ENCODE data around the gene RPLP2.

Gene RPLP2

DNA sequence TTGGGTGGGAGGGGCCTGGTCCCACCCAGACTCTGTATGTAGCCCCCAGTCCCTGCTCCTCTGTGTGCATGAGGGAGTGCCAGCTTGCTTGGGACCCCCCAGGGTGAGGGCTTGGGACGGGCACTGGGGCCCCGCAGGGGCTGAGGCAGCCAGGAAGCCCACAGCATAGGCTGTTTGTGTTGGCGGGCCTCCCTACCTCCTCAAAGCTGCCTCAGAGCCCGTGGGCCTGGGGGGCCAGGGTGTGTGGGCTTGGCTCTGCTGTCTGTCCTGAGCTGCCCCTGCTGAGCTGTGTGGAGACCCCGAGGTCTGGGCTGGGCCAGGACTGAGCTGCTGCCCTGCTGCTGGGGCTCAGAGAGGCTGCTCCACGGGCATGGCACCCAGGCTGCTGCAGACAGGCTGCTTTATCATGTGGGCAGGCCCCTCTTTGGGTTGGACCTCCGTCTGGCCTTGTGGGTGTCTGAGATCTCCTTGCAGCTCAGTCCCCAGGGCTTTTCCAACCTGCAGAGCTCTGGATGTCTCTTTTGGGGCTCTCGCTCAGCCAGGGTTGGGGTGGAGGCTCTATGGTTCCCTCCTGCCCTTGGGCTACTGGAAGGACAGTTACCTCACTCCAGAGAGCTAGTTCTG lies 36.2 kb downstream of the RPLP2 start:
- H3K4me1 ChIP-seq: peaks cover 1% of the 10 kb centered on the region
- no peak overlapping the region for H3K27ac ChIP-seq
- H3K9ac ChIP-seq: no peak overlapping the region
- H2AFZ ChIP-seq: no peak overlapping the region
- no peak overlapping the region for H3K4me2 ChIP-seq (ENCODE audit: low read length)
- no peak overlapping the region for H3K4me3 ChIP-seq (ENCODE audit: low read depth, low read length)
- H3K27me3 ChIP-seq (ENCODE audit: control insufficient read depth, insufficient read depth, low read length): no peaks in the 10 kb centered on the region
- no peaks in the 10 kb centered on the region for H3K36me3 ChIP-seq (ENCODE audit: control insufficient read depth, insufficient read depth, low read length)
- TF ChIP-seq, protein P1, sequence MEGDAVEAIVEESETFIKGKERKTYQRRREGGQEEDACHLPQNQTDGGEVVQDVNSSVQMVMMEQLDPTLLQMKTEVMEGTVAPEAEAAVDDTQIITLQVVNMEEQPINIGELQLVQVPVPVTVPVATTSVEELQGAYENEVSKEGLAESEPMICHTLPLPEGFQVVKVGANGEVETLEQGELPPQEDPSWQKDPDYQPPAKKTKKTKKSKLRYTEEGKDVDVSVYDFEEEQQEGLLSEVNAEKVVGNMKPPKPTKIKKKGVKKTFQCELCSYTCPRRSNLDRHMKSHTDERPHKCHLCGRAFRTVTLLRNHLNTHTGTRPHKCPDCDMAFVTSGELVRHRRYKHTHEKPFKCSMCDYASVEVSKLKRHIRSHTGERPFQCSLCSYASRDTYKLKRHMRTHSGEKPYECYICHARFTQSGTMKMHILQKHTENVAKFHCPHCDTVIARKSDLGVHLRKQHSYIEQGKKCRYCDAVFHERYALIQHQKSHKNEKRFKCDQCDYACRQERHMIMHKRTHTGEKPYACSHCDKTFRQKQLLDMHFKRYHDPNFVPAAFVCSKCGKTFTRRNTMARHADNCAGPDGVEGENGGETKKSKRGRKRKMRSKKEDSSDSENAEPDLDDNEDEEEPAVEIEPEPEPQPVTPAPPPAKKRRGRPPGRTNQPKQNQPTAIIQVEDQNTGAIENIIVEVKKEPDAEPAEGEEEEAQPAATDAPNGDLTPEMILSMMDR (IDR thresholded peaks at IDR 0.05): no peak
- H3K9me3 ChIP-seq (ENCODE audit: control insufficient read depth, low read length): no peaks in the 10 kb centered on the region
- H3K79me2 ChIP-seq: no peaks in the 10 kb centered on the region

DNA sequence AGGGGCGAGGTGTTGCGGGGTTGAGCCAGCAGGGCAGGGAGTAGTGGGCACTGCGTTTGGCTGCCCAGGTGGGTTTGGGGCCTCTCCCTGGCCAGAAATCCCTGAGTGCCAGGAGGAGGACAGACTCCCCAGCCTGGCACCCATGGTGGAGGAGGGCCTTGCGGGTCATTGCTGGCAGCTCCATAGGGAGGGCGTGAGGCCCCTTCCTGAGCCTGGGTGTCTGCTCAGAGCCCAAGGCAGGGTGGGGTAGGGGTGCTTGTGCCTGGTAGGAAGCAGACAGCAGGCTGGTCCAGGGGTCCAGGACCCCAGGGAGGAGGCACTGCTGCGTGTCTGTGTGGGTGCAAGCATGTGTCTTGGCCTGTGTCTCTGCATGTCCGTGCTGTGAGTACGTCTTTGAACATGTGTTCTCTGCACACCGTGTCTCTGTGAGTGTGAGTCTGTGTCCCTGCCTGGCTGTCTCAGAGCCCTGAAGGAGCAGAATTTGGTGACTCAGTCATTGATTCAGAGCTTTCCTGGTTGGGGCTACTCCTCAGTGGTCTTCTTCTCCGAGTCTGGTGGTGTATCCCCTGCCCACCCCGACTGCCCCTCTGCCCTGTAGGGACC lies 36.8 kb downstream of the RPLP2 start:
- Histone ChIP-seq H3K4me3 (ENCODE audit: low read depth, low read length) (no peak overlapping the region), H3K79me2 (no peaks in the 10 kb centered on the region), H3K27ac (no peak overlapping the region), H3K27me3 (ENCODE audit: control insufficient read depth, insufficient read depth, low read length) (no peaks in the 10 kb centered on the region), H3K9me3 (ENCODE audit: control insufficient read depth, low read length) (no peaks in the 10 kb centered on the region), H3K9ac (no peak overlapping the region), H2AFZ (no peak overlapping the region), H3K4me1 (no peaks in the 10 kb centered on the region), H3K36me3 (ENCODE audit: control insufficient read depth, insufficient read depth, low read length) (no peaks in the 10 kb centered on the region), H3K4me2 (ENCODE audit: low read length) (no peak overlapping the region)
- TF ChIP-seq, protein P1 (IDR thresholded peaks at IDR 0.05): no peak

DNA sequence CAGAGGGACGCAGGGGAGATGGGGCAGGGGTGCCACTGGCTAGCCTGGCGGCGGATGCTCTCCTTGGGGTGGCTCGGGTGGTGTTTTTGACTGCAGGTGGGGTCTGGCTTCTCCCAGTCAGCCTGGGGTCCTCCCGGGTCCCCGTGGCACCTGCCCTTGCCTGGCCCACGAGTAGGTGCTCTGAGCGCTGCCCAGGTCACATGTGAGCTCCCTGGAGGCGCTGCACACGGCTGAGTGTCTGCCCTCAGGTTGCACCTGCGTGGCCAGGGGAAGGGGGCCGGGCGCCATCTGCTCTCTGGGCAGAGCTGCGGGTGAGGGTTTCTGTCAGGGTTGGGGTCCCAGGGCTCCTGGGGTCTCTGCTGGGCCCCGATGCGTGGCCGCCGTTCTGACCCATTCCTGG lies 38.1 kb downstream of the RPLP2 start:
- no peaks in the 10 kb centered on the region for H3K36me3 ChIP-seq (ENCODE audit: control insufficient read depth, insufficient read depth, low read length)
- H3K4me1 ChIP-seq: no peaks in the 10 kb centered on the region
- no peaks in the 10 kb centered on the region for H3K79me2 ChIP-seq
- TF ChIP-seq, protein P1 (IDR thresholded peaks at IDR 0.05): no peak
- H3K9me3 ChIP-seq (ENCODE audit: control insufficient read depth, low read length): no peaks in the 10 kb centered on the region
- H3K4me2 ChIP-seq (ENCODE audit: low read length): no peak overlapping the region
- H3K9ac ChIP-seq: no peak overlapping the region
- H3K27me3 ChIP-seq (ENCODE audit: control insufficient read depth, insufficient read depth, low read length): no peaks in the 10 kb centered on the region
- no peak overlapping the region for H2AFZ ChIP-seq
- no peak overlapping the region for H3K4me3 ChIP-seq (ENCODE audit: low read depth, low read length)
- no peak overlapping the region for H3K27ac ChIP-seq

DNA sequence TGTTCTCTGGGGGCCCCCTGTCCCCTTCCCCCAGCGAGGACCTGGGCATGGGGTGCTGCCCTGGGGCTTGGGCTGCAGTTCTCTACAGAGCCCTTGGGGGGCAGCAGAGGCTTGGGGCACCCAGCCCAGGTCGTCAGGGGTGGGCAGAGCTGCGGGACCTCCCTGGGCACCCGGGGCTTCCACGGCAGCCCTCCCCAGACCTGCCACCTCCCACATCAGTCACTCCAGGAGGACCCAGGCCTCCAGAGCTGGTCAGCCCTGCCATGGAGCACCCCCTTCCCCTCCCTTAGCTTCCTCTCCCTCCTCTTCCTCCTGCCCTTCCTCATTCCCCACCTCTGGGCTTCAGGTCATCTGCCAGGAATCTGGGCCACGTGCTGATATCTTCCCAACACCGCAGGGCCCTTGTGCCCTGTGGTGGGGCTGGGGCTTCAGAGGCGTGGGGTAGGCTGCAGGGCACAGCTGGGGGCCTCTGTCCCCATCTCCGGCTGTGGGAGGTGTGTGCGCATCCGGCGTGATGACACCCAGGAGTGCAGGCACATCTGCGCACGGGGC lies 38.7 kb downstream of the RPLP2 start:
- Histone ChIP-seq H3K27ac (no peak overlapping the region), H2AFZ (no peak overlapping the region), H3K4me3 (ENCODE audit: low read depth, low read length) (no peak overlapping the region), H3K4me1 (no peaks in the 10 kb centered on the region), H3K27me3 (ENCODE audit: control insufficient read depth, insufficient read depth, low read length) (no peaks in the 10 kb centered on the region), H3K9ac (no peak overlapping the region), H3K9me3 (ENCODE audit: control insufficient read depth, low read length) (no peaks in the 10 kb centered on the region), H3K79me2 (no peaks in the 10 kb centered on the region), H3K4me2 (ENCODE audit: low read length) (no peak overlapping the region), H3K36me3 (ENCODE audit: control insufficient read depth, insufficient read depth, low read length) (no peaks in the 10 kb centered on the region)
- TF ChIP-seq, protein P1 (IDR thresholded peaks at IDR 0.05): peak; percentile 61
